GM21576 (cell line): ENCODE measurements around the gene TNS1.

Source experiments
- ATAC-seq: cut with Tn5 transposase; IDR thresholded peaks from one replicate; pipeline ENCODE4 v1.9.1; 2021; ENCODE audit warnings: mild to moderate bottlenecking, moderate library complexity; ENCODE audit not compliant: unreplicated experiment

Gene TNS1

GRCh38 chr2:217919204-217919603 is 83.6 kb downstream of the TNS1 start:
- no peak for ATAC-seq

- ATAC-seq = no peak
These were observed 84.3 kb downstream of the TNS1 start for GRCh38 chr2:217918308-217919024.

- no peak for ATAC-seq
These were observed 86.1 kb downstream of the TNS1 start for GRCh38 chr2:217916504-217917254.

- ATAC-seq = no peak
These were observed 87.1 kb downstream of the TNS1 start for GRCh38 chr2:217915706-217916105.

GRCh38 chr2:217914878-217915277 is 87.9 kb downstream of the TNS1 start:
- no peak for ATAC-seq

GRCh38 chr2:217914078-217914477 is 88.7 kb downstream of the TNS1 start:
- ATAC-seq = no peak

GRCh38 chr2:217913436-217913835 is 89.4 kb downstream of the TNS1 start:
- ATAC-seq = no peak

- no peak for ATAC-seq
These were observed 90.4 kb downstream of the TNS1 start for GRCh38 chr2:217912098-217913024.

GRCh38 chr2:217911283-217912097 is 91.3 kb downstream of the TNS1 start:
- ATAC-seq = no peak

- no peak for ATAC-seq
These were observed 92.0 kb downstream of the TNS1 start for GRCh38 chr2:217910875-217911212.

- no peak for ATAC-seq
These were observed 93.5 kb downstream of the TNS1 start for GRCh38 chr2:217909156-217909820.

GRCh38 chr2:217908544-217908943 is 94.3 kb downstream of the TNS1 start:
- no peak for ATAC-seq

GRCh38 chr2:217907266-217907665 is 95.5 kb downstream of the TNS1 start:
- ATAC-seq = no peak

GRCh38 chr2:217906798-217907197 is 96.0 kb downstream of the TNS1 start:
- ATAC-seq = no peak

GRCh38 chr2:217905896-217906295 is 96.9 kb downstream of the TNS1 start:
- no peak for ATAC-seq

- no peak for ATAC-seq
These were observed 97.4 kb downstream of the TNS1 start for GRCh38 chr2:217905395-217905794.

GRCh38 chr2:217904614-217904965 is 98.2 kb downstream of the TNS1 start:
- ATAC-seq = no peak

- no peak for ATAC-seq
These were observed 98.8 kb downstream of the TNS1 start for GRCh38 chr2:217903859-217904613.

- no peak for ATAC-seq
These were observed 99.5 kb downstream of the TNS1 start for GRCh38 chr2:217903142-217903858.
